ENCODE results near the gene PRKCA. TPM values are rescaled to one million over a fixed set of nuclear protein-coding genes. Genes with fewer than 3 reads are reported as not detected.
A peak's percentile ranks its signal among the peaks of the same experiment; 100 is the strongest.

The PRKCA gene
- total and polyA plus RNA-seq, 9 of the 15 experiments (the other 6 are each of a cell fraction or from before 2014, with no cell fraction given) = 3.2 to 33.0 (median 17.8) TPM

DNA sequence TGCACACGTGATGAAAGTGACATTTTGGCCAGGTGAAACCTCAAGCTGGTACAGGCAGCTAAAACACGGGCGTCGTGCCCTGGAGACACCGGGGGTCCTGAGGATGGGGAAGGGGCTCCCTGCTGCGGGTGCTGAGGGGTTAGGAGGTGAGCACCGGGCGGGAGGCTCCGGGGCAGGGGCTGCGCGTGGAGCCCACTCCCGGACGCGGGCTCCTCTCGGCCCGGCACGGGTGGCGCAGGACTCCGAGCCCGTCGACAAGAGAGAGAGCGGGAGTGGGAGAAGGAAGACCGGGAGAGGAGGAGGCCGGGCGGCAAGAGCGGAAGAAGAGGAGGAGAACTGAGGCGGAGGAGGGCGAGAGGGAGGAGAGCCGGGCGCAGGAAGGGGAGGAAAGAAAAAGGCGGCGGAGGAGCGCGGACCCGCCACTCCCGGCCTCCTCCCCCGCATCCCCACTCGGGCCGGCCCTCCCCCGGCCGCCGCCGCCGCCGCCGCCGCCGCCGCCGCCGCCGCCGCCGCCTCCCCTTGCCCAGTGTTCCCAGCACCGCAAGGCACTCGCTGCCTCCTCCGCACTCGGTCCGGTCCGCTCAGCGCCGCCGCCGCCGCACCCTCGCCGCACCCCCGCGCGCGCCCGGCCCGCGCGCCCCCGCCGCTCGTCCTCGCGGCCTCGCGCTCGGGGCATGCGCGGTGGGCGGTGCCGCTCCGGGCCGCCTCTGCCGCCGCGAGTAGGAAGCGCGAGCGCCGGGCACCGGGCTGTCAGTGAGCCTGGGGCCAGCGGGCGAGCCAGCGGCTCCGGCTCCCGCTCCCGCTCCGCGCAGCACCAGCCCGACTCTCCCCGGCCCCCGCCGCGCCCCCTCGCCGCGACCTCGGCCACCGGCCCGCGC lies at the start of gene PRKCA (continued):
- TF ChIP-seq, protein P1, sequence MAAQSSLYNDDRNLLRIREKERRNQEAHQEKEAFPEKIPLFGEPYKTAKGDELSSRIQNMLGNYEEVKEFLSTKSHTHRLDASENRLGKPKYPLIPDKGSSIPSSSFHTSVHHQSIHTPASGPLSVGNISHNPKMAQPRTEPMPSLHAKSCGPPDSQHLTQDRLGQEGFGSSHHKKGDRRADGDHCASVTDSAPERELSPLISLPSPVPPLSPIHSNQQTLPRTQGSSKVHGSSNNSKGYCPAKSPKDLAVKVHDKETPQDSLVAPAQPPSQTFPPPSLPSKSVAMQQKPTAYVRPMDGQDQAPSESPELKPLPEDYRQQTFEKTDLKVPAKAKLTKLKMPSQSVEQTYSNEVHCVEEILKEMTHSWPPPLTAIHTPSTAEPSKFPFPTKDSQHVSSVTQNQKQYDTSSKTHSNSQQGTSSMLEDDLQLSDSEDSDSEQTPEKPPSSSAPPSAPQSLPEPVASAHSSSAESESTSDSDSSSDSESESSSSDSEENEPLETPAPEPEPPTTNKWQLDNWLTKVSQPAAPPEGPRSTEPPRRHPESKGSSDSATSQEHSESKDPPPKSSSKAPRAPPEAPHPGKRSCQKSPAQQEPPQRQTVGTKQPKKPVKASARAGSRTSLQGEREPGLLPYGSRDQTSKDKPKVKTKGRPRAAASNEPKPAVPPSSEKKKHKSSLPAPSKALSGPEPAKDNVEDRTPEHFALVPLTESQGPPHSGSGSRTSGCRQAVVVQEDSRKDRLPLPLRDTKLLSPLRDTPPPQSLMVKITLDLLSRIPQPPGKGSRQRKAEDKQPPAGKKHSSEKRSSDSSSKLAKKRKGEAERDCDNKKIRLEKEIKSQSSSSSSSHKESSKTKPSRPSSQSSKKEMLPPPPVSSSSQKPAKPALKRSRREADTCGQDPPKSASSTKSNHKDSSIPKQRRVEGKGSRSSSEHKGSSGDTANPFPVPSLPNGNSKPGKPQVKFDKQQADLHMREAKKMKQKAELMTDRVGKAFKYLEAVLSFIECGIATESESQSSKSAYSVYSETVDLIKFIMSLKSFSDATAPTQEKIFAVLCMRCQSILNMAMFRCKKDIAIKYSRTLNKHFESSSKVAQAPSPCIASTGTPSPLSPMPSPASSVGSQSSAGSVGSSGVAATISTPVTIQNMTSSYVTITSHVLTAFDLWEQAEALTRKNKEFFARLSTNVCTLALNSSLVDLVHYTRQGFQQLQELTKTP (IDR thresholded peaks at IDR 0.05; ENCODE audit: low read depth in 1 of 2, partially characterized antibody in 2 of 2) = no peak
- no peak for TF ChIP-seq HNRNPUL1 (IDR thresholded peaks at IDR 0.05; ENCODE audit: low read length)
- TF ChIP-seq SAFB (IDR thresholded peaks at IDR 0.05; ENCODE audit: borderline replicate concordance, low read depth, low read length) = no peak
- TF ChIP-seq, protein P2, sequence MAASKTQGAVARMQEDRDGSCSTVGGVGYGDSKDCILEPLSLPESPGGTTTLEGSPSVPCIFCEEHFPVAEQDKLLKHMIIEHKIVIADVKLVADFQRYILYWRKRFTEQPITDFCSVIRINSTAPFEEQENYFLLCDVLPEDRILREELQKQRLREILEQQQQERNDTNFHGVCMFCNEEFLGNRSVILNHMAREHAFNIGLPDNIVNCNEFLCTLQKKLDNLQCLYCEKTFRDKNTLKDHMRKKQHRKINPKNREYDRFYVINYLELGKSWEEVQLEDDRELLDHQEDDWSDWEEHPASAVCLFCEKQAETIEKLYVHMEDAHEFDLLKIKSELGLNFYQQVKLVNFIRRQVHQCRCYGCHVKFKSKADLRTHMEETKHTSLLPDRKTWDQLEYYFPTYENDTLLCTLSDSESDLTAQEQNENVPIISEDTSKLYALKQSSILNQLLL (CRISPR knock-in tag; IDR thresholded peaks at IDR 0.05; ENCODE audit: borderline replicate concordance) = no peak
- TF ChIP-seq SMARCE1 (IDR thresholded peaks at IDR 0.05) = 0 out of 2 replicates have a peak, but pooled peaks have one; percentile 26
- TF ChIP-seq, protein P3, sequence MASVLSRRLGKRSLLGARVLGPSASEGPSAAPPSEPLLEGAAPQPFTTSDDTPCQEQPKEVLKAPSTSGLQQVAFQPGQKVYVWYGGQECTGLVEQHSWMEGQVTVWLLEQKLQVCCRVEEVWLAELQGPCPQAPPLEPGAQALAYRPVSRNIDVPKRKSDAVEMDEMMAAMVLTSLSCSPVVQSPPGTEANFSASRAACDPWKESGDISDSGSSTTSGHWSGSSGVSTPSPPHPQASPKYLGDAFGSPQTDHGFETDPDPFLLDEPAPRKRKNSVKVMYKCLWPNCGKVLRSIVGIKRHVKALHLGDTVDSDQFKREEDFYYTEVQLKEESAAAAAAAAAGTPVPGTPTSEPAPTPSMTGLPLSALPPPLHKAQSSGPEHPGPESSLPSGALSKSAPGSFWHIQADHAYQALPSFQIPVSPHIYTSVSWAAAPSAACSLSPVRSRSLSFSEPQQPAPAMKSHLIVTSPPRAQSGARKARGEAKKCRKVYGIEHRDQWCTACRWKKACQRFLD (CRISPR knock-in tag; IDR thresholded peaks at IDR 0.05) = peak; percentile 96
- TF ChIP-seq, protein P4, sequence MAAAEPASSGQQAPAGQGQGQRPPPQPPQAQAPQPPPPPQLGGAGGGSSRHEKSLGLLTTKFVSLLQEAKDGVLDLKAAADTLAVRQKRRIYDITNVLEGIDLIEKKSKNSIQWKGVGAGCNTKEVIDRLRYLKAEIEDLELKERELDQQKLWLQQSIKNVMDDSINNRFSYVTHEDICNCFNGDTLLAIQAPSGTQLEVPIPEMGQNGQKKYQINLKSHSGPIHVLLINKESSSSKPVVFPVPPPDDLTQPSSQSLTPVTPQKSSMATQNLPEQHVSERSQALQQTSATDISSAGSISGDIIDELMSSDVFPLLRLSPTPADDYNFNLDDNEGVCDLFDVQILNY (CRISPR knock-in tag; IDR thresholded peaks at IDR 0.05) = no peak
- no peak for TF ChIP-seq ZNF354B (CRISPR knock-in tag; IDR thresholded peaks at IDR 0.05)
- TF ChIP-seq, protein P5, sequence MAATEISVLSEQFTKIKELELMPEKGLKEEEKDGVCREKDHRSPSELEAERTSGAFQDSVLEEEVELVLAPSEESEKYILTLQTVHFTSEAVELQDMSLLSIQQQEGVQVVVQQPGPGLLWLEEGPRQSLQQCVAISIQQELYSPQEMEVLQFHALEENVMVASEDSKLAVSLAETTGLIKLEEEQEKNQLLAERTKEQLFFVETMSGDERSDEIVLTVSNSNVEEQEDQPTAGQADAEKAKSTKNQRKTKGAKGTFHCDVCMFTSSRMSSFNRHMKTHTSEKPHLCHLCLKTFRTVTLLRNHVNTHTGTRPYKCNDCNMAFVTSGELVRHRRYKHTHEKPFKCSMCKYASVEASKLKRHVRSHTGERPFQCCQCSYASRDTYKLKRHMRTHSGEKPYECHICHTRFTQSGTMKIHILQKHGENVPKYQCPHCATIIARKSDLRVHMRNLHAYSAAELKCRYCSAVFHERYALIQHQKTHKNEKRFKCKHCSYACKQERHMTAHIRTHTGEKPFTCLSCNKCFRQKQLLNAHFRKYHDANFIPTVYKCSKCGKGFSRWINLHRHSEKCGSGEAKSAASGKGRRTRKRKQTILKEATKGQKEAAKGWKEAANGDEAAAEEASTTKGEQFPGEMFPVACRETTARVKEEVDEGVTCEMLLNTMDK (IDR thresholded peaks at IDR 0.05; ENCODE audit: borderline replicate concordance, insufficient read depth, low read depth, low read length, poor library complexity, severe bottlenecking) = no peak
- no peak for TF ChIP-seq DDX20 (tag; IDR thresholded peaks at IDR 0.05; ENCODE audit: low read depth)
- TF ChIP-seq, protein P6, sequence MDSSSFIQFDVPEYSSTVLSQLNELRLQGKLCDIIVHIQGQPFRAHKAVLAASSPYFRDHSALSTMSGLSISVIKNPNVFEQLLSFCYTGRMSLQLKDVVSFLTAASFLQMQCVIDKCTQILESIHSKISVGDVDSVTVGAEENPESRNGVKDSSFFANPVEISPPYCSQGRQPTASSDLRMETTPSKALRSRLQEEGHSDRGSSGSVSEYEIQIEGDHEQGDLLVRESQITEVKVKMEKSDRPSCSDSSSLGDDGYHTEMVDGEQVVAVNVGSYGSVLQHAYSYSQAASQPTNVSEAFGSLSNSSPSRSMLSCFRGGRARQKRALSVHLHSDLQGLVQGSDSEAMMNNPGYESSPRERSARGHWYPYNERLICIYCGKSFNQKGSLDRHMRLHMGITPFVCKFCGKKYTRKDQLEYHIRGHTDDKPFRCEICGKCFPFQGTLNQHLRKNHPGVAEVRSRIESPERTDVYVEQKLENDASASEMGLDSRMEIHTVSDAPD (CRISPR knock-in tag; IDR thresholded peaks at IDR 0.05) = no peak
- no peak for TF ChIP-seq ZC3H8 (IDR thresholded peaks at IDR 0.05)

Measured in K562 (cell line).